GM12878 (cell line): ENCODE data around the gene CTSW.

Experiments used
- ATF7 ChIP-seq: fragments of 450-650 bp; IDR thresholded peaks from 2 replicates; pipeline ENCODE4 v1.6.1; 2016; ENCODE audit warnings: low read depth, mild to moderate bottlenecking
- CEBPB ChIP-seq, 2 experiments: fragments of 150-350 bp in 1 of 2; IDR thresholded peaks; 2 replicates each; pipeline ENCODE4 v1.6.1; 2012 to 2014; ENCODE audit warnings: low read depth in 2 of 2, low read length in 2 of 2, borderline replicate concordance in 1 of 2, inconsistent platforms in 1 of 2
- CHD1 ChIP-seq: IDR thresholded peaks from 2 replicates; pipeline ENCODE4 v1.6.1; 2012; ENCODE audit warnings: low read depth, low read length, improper control_type of control experiment
- CTCF ChIP-seq, 3 experiments: IDR thresholded peaks in 2 of 3; conservative IDR thresholded peaks in 1 of 3; 2 replicates each; pipeline ENCODE4 v1.5.1; 2011; ENCODE audit warnings: low read depth in 3 of 3, low read length in 3 of 3, mild to moderate bottlenecking in 3 of 3, control low read depth in 2 of 3, moderate library complexity in 2 of 3, inconsistent platforms in 1 of 3, mixed read lengths in 1 of 3; ENCODE audit not compliant: control insufficient read depth in 2 of 3, insufficient read depth in 1 of 3; ENCODE audit errors: extremely low read depth in 1 of 3
- DPF2 ChIP-seq: fragments of 450-650 bp; IDR thresholded peaks from 2 replicates; pipeline ENCODE4 v1.6.1; 2017; ENCODE audit warnings: mild to moderate bottlenecking
- JUND ChIP-seq: IDR thresholded peaks from 2 replicates; pipeline ENCODE4 v1.6.1; 2012; ENCODE audit warnings: low read depth, mild to moderate bottlenecking, low read length, improper control_type of control experiment, moderate library complexity
- POLR2A ChIP-seq: IDR thresholded peaks from 2 replicates; pipeline ENCODE4 v1.6.1; 2011; ENCODE audit warnings: low read depth, mild to moderate bottlenecking, low read length
- POLR2AphosphoS5 ChIP-seq: IDR thresholded peaks from 2 replicates; pipeline ENCODE4 v1.6.1; 2011; ENCODE audit warnings: mild to moderate bottlenecking, low read length, inconsistent platforms
- RFX5 ChIP-seq: IDR thresholded peaks from 2 replicates; pipeline ENCODE4 v1.6.1; 2011; ENCODE audit warnings: low read depth, low read length, improper control_type of control experiment
- TAF1 ChIP-seq: IDR thresholded peaks from 2 replicates; pipeline ENCODE4 v1.6.1; 2011; ENCODE audit warnings: mild to moderate bottlenecking, low read depth, low read length, borderline replicate concordance
- USF1 ChIP-seq: IDR thresholded peaks from 2 replicates; pipeline ENCODE4 v1.6.1; 2011; ENCODE audit warnings: borderline replicate concordance, low read depth, mild to moderate bottlenecking, moderate library complexity, mixed read lengths, low read length; ENCODE audit not compliant: insufficient read depth; ENCODE audit errors: extremely low read length

- no peak for TF ChIP-seq RFX5
- TF ChIP-seq ATF7, result no peak
- TF ChIP-seq CTCF (IDR thresholded peaks at IDR 0.05 in 2 of 3, conservative IDR thresholded peaks at IDR 0.05 in 1 of 3; ENCODE audit: control insufficient read depth in 2 of 3, extremely low read depth in 1 of 3, insufficient read depth in 1 of 3, low read depth in 3 of 3, low read length in 3 of 3), result no peak
- no peak for TF ChIP-seq CHD1
- TF ChIP-seq DPF2, result no peak
- TF ChIP-seq JUND, result no peak
- no peak for TF ChIP-seq CEBPB (IDR thresholded peaks at IDR 0.05; ENCODE audit: borderline replicate concordance in 1 of 2, low read depth in 2 of 2, low read length in 2 of 2)
- no peak for TF ChIP-seq TAF1
- TF ChIP-seq USF1, result no peak
- TF ChIP-seq POLR2A, result no peak
- TF ChIP-seq POLR2AphosphoS5, result no peak
Observed at GRCh38 chr11:65903715-65904114, 24.1 kb downstream of the CTSW start.
